K562 (cell line): Measurements from ENCODE around the gene USP35.

ENCODE experiments used
- ATF7 ChIP-seq: fragments of 450-650 bp; IDR thresholded peaks from 2 replicates; pipeline ENCODE4 v1.7.1; 2014; ENCODE audit warnings: mild to moderate bottlenecking, moderate library complexity
- BRF1 ChIP-seq: IDR thresholded peaks from 3 replicates; pipeline ENCODE4 v1.6.1; 2011; ENCODE audit warnings: borderline replicate concordance, mild to moderate bottlenecking; ENCODE audit not compliant: insufficient read length; ENCODE audit errors: extremely low read depth
- CTCF ChIP-seq, 3 experiments: IDR thresholded peaks in 2 of 3; conservative IDR thresholded peaks in 1 of 3; 2 replicates each; pipeline ENCODE4 v1.5.1; 2011 to 2012; ENCODE audit warnings: low read length in 3 of 3, mild to moderate bottlenecking in 3 of 3, control low read depth in 2 of 3, improper control_type of control experiment in 1 of 3, inconsistent platforms in 1 of 3, low read depth in 1 of 3, mixed read lengths in 1 of 3, moderate library complexity in 1 of 3; ENCODE audit not compliant: insufficient read depth in 2 of 3
- EP300 ChIP-seq: IDR thresholded peaks from 2 replicates; pipeline ENCODE4 v1.6.1; 2012; ENCODE audit warnings: low read length, improper control_type of control experiment
- EP400 ChIP-seq: fragments of 450-650 bp; IDR thresholded peaks from 2 replicates; pipeline ENCODE4 v1.6.1; 2017; ENCODE audit warnings: antibody characterized with exemption, mild to moderate bottlenecking, moderate library complexity
- ESRRB ChIP-seq: fragments of 250-450 bp; sonication (Bioruptor Pico); IDR thresholded peaks from 2 replicates; pipeline ENCODE4 v1.5.0; 2020; ENCODE audit warnings: mild to moderate bottlenecking, moderate library complexity, borderline replicate concordance
- KAT2B ChIP-seq: IDR thresholded peaks from one replicate; pipeline ENCODE4 v1.6.1; 2012; ENCODE audit warnings: low read depth, mild to moderate bottlenecking, control low read depth, inconsistent platforms, low read length, moderate library complexity
- ZBTB33 ChIP-seq: sonication (generic); formaldehyde crosslinking; IDR thresholded peaks from 2 replicates; pipeline ENCODE4 v1.8.1; 2023; ENCODE audit warnings: mild to moderate bottlenecking, missing genetic modification reagents
- ZKSCAN1 ChIP-seq: fragments of 150-350 bp; IDR thresholded peaks from 2 replicates; pipeline ENCODE4 v1.6.1; 2016; ENCODE audit warnings: low read depth, low read length
- TF ChIP-seq, protein P1 (sequence below): sonication (generic); formaldehyde crosslinking; IDR thresholded peaks from 2 replicates; pipeline ENCODE4 v1.8.1; 2023; ENCODE audit warnings: mild to moderate bottlenecking, missing genetic modification reagents

GRCh38 chr11:78255919-78256318 lies 67.2 kb downstream of the USP35 start:
- TF ChIP-seq CTCF (IDR thresholded peaks at IDR 0.05 in 2 of 3, conservative IDR thresholded peaks at IDR 0.05 in 1 of 3; ENCODE audit: insufficient read depth in 2 of 3, low read depth in 1 of 3, low read length in 3 of 3) (no peak), ZKSCAN1 (no peak), ESRRB (CRISPR knock-in tag) (no peak), ATF7 (no peak), EP300 (no peak), ZBTB33 (no peak), KAT2B (no peak), BRF1 (no peak), EP400 (no peak)
- TF ChIP-seq, protein P1, sequence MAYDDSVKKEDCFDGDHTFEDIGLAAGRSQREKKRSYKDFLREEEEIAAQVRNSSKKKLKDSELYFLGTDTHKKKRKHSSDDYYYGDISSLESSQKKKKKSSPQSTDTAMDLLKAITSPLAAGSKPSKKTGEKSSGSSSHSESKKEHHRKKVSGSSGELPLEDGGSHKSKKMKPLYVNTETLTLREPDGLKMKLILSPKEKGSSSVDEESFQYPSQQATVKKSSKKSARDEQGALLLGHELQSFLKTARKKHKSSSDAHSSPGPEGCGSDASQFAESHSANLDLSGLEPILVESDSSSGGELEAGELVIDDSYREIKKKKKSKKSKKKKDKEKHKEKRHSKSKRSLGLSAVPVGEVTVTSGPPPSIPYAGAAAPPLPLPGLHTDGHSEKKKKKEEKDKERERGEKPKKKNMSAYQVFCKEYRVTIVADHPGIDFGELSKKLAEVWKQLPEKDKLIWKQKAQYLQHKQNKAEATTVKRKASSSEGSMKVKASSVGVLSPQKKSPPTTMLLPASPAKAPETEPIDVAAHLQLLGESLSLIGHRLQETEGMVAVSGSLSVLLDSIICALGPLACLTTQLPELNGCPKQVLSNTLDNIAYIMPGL = no peak
